Ovary (tissue), 9 donors: ENCODE measurements around the gene GAP43. TPM values are rescaled to one million over a fixed set of nuclear protein-coding genes. Genes with fewer than 3 reads are reported as not detected.
A peak's percentile ranks its signal among the peaks of the same experiment; 100 is the strongest.

Experiments
- DNase-seq, 5 donors: peaks; one replicate each; pipeline ENCODE4 v3.0.0-alpha.2; 2019 to 2020
- H3K27ac ChIP-seq, 2 donors: fragments of 200-600 bp; one replicate each; pipeline versions ENCODE4 v1.5.1 to v1.8.0; 2019 to 2022
- H3K27me3 ChIP-seq: fragments of 200-600 bp; one replicate; pipeline ENCODE4 v1.8.0; 2022
- H3K36me3 ChIP-seq: fragments of 200-600 bp; sonication (generic); one replicate; pipeline ENCODE4 v1.5.1; 2019
- H3K4me1 ChIP-seq: one replicate; pipeline ENCODE4 v1.8.1; 2013; ENCODE audit warnings: mild to moderate bottlenecking, moderate library complexity; ENCODE audit not compliant: insufficient read depth
- H3K4me3 ChIP-seq: fragments of 200-600 bp; sonication (generic); one replicate; pipeline ENCODE4 v1.5.1; 2017
- H3K9me3 ChIP-seq, 2 donors: fragments of 200-600 bp in 1 of 2; sonication (generic) in 1 of 2; one replicate each; pipeline versions ENCODE4 v1.5.1 to v1.8.1; 2013 to 2019; ENCODE audit warnings: mild to moderate bottlenecking in 1 of 2, moderate library complexity in 1 of 2
- CTCF ChIP-seq, 3 donors: fragments of 450-650 bp in 2 of 3; fragments of 200-600 bp in 1 of 3; IDR thresholded peaks; one replicate each; pipeline versions ENCODE4 v1.5.1 to v1.8.0; 2016 to 2022; ENCODE audit warnings: antibody characterized with exemption in 3 of 3, mild to moderate bottlenecking in 1 of 3
- EP300 ChIP-seq: sonication (generic); formaldehyde crosslinking; IDR thresholded peaks from one replicate; pipeline ENCODE4 v1.6.1; 2017; ENCODE audit warnings: antibody characterized with exemption
- POLR2A ChIP-seq: fragments of 450-650 bp; IDR thresholded peaks from one replicate; pipeline ENCODE4 v1.6.1; 2017; ENCODE audit warnings: antibody characterized with exemption, mild to moderate bottlenecking, moderate library complexity
- WGBS, 3 donors: extraction: QIAGEN DNeasy Blood & Tissue Kit in 1 of 3; methylation state at CpG; one replicate each; pipeline versions ENCODE4 v1.1.5 to v1.1.7; 2013 to 2017; 5-methylcytosine and 5-hydroxymethylcytosine counted together
- intact Hi-C, 4 donors: fragments of 100-400 bp; cut with DNase I; formaldehyde crosslinking; loops; one replicate each; pipeline versions ENCODE4 v1.11.0 to v1.15.1; 2022 to 2023
- polyA plus RNA-seq, 2 donors: library from polyadenylated mRNA; stranded (reverse); fragments of 200-250 nt in 1 of 2; fragments of 350-450 nt in 1 of 2; fragmentation: Illumina TruSeq in 1 of 2; extraction: RNeasy Lipid Tissue Mini Kit (QIAGEN cat#74804) in 1 of 2; gene quantifications; one replicate each; pipeline ENCODE4 v1.2.3, GENCODE V29; 2013 to 2014
- total RNA-seq, 7 donors: library from RNA; depleted of rRNA in 2 of 7; stranded (reverse); fragments of >200 nt in 2 of 7; fragmentation: NEBNext Ultra II Directional in 3 of 7; extraction: Animal tissue kit (Norgen Biotek cat#: 25700) in 3 of 7; gene quantifications; one replicate each; pipeline versions ENCODE4 v1.1.0 to v1.2.4, GENCODE V29; 2016 to 2023
- donor health status: DM: no; HTN: no; CAD: no; lungs with moderate emphysema.
- donor health status: DM: no; HTN: no; CAD: no.
- donor health status: Bipolar disorder and iron deficiency.
- donor health status: DM: yes; HTN: yes; CAD: no.
- donor health status: DM: no; HTN: no; CAD: no.
- donor health status: DM: yes; HTN: yes; CAD: no.

Gene GAP43
- total and polyA plus RNA-seq, 9 donors = 0.21 to 0.75 (median 0.29) TPM; not detected in 5

- peaks cover 1% of the 10 kb centered on the region for H3K4me1 ChIP-seq
- peak overlapping the region; percentile 90 to 99 for H3K27ac ChIP-seq
- 31 to 40% (median 34%) methylated on average over 12 of the region's 12 CpGs for WGBS, 3 donors
- no peaks in the 10 kb centered on the region for H3K9me3 ChIP-seq
- no peaks in the 10 kb centered on the region for H3K27me3 ChIP-seq
- no peaks in the 10 kb centered on the region for H3K36me3 ChIP-seq
- intact Hi-C loops = no loop called here
- H3K4me3 ChIP-seq = peak overlapping the region; percentile 67
- TF ChIP-seq EP300 = no peak
- TF ChIP-seq POLR2A = no peak
- no peak for TF ChIP-seq CTCF (IDR thresholded peaks at IDR 0.05)
- DNase-seq = no peak
Observed at GRCh38 chr3:115659253-115660220, 36.2 kb downstream of the GAP43 start.

DNA sequence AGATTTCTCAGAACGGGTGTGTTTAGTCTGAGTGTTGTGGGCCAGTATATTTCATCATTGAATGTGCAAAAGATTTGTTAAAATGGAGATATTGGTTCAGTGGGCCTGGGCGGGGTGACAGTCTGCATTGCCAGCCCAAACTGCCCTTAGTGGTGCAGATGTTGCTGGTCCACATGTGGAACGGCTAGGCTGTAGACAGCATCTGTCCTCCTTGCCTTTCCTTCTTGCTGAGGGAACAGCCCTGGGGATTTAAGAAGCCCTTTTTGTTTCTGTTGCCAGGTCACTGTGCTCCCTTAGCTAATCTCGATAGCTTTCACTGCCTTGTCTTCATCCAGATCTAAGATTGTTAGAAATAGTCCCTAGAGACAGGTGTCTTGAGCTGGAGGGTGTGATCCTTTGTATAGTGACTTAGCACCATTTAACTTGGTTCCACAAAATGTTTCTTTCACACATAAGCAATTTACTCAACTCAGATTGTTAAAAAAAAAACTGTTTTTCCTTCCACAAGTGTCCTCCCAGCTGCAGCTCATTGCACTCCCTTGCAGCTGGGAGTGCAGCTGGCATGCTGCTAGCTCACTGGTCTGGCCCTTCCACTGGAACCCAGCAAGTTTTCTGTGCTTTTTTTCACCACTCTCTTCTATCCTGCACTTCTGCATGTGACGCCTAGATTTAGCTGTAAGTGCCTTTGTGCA lies 37.5 kb downstream of the GAP43 start:
- Histone ChIP-seq H3K4me1 (peaks cover 1% of the 10 kb centered on the region), H3K4me3 (no peak overlapping the region), H3K27ac (no peak overlapping the region), H3K9me3 (no peaks in the 10 kb centered on the region), H3K36me3 (no peaks in the 10 kb centered on the region), H3K27me3 (no peaks in the 10 kb centered on the region)
- no peak for DNase-seq
- TF ChIP-seq EP300 (no peak), CTCF (IDR thresholded peaks at IDR 0.05) (no peak), POLR2A (no peak)
- intact Hi-C loops = no loop called here
- WGBS, 3 donors = 51 to 55% (median 53%) methylated on average over 5 of the region's 5 CpGs

DNA sequence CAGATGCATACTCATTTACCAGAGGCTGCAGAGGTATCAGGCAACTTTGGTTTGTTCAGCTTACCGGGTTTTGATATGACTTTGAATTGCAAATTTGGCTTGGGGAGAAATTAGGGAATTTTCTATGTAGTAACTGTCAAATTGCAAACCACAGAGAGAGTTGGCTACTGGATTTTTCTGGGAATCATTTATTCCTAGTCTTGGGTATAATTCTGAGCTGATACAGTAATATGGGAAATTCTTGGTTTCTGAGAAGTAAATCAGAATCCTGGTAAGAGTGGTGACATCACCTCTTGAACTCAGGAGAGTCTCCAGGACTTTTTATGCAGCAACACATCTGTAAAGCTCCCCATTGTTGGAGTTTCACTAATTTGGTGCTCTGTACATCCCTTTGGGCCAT lies 39.0 kb downstream of the GAP43 start:
- intact Hi-C loops = no loop called here
- DNase-seq = no peak
- Histone ChIP-seq H3K27ac (no peak overlapping the region), H3K9me3 (no peaks in the 10 kb centered on the region), H3K27me3 (no peaks in the 10 kb centered on the region), H3K4me1 (peaks cover 1% of the 10 kb centered on the region), H3K4me3 (no peak overlapping the region), H3K36me3 (no peaks in the 10 kb centered on the region)
- 88 to 96% (median 94%) methylated on average over 1 of the region's 1 CpG for WGBS, 3 donors
- TF ChIP-seq POLR2A = no peak
- no peak for TF ChIP-seq CTCF (IDR thresholded peaks at IDR 0.05)
- TF ChIP-seq EP300 = no peak

DNA sequence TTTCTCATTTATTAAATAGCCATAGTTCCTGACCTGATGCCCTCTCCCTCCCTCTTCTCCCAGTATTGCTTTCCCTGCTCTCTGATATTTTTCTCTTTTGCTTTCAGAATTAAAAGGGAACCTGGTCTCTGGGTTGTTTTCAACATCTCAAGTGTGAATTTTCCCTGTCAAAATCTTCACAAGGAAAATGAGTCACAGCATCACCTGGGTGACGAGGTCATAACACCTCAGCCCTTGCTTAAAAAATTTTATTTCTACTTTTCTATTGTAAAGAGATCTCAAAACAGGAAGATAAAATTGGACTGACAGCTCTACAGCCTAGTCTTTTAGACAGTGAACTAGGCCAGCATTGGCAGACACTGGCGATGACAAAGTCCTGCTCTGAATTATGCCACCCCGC lies 40.1 kb downstream of the GAP43 start:
- intact Hi-C loops = no loop called here
- WGBS, 3 donors = 93 to 96% (median 94%) methylated on average over 3 of the region's 3 CpGs
- no peak for TF ChIP-seq CTCF (IDR thresholded peaks at IDR 0.05)
- no peak for TF ChIP-seq POLR2A
- no peak for TF ChIP-seq EP300
- DNase-seq = no peak
- H3K27me3 ChIP-seq = no peaks in the 10 kb centered on the region
- no peak overlapping the region for H3K27ac ChIP-seq
- H3K36me3 ChIP-seq = no peaks in the 10 kb centered on the region
- no peak overlapping the region for H3K4me3 ChIP-seq
- H3K9me3 ChIP-seq = no peaks in the 10 kb centered on the region
- peaks cover 1% of the 10 kb centered on the region for H3K4me1 ChIP-seq
